ENCODE measurements around the gene METRN.

DNA sequence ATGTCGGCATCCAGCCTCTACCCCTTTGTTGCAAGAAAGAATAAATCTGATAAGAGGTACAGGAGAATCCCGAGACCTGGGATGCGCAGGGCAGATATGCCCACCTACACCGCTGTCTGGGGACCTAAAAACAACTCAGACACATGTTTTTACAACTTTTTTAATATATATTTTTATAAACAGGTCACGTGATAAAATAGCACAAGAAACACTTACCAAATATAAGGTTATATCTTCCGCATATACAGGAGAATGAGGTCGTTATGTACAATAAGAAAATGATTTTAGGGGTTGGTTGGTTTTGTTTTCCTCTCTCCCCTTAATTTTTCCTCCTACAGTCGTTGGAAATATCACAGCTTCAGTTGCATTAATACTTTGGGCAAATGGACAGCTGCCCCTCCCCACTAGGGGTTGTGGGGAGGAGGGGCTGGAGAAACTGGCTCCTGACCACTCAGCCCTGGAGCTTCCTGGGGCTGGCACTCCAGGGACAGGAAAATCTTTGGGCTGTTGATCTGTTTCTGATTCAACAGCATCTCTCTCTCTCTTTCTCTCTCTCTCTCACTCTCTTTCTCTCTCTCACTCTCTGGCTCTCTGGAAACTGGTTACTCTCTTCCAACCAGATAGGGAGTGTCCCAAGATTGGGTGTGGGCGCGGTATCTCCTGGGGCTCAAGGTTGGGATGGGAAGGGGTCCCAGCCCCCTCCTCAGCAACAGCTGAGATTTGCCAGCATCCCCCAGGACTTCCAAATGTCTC lies 22.4 kb upstream of the METRN start:
- TF ChIP-seq, protein P1, sequence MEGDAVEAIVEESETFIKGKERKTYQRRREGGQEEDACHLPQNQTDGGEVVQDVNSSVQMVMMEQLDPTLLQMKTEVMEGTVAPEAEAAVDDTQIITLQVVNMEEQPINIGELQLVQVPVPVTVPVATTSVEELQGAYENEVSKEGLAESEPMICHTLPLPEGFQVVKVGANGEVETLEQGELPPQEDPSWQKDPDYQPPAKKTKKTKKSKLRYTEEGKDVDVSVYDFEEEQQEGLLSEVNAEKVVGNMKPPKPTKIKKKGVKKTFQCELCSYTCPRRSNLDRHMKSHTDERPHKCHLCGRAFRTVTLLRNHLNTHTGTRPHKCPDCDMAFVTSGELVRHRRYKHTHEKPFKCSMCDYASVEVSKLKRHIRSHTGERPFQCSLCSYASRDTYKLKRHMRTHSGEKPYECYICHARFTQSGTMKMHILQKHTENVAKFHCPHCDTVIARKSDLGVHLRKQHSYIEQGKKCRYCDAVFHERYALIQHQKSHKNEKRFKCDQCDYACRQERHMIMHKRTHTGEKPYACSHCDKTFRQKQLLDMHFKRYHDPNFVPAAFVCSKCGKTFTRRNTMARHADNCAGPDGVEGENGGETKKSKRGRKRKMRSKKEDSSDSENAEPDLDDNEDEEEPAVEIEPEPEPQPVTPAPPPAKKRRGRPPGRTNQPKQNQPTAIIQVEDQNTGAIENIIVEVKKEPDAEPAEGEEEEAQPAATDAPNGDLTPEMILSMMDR (IDR thresholded peaks at IDR 0.05; ENCODE audit: low read depth, low read length), result no peak
- TF ChIP-seq EZH2phosphoT487 (IDR thresholded peaks at IDR 0.05; ENCODE audit: low read depth), result no peak
